ENCODE measurements around the gene ZNF839.

- TF ChIP-seq CTCF (IDR thresholded peaks at IDR 0.05; ENCODE audit: insufficient read depth, low read length, poor library complexity, severe bottlenecking) = no peak
- TF ChIP-seq EZH2phosphoT487 (conservative IDR thresholded peaks at IDR 0.05; ENCODE audit: low read length) = no peak
These were observed 22.7 kb downstream of the ZNF839 start for GRCh38 chr14:102342238-102342637.
